Ovary (tissue), 10 donors: ENCODE measurements around the gene FAM237B. TPM values are rescaled to one million over a fixed set of nuclear protein-coding genes. Genes with fewer than 3 reads are reported as not detected.
"Not testable (repeated sequence)": the region's sequence is repeated elsewhere in the genome, so short reads cannot be mapped to it uniquely, and the experiment has no call there.

Source experiments
- DNase-seq, 5 donors: peaks; one replicate each; pipeline ENCODE4 v3.0.0-alpha.2; 2019 to 2020
- H3K27ac ChIP-seq, 2 donors: fragments of 200-600 bp; one replicate each; pipeline versions ENCODE4 v1.5.1 to v1.8.0; 2019 to 2022
- H3K27me3 ChIP-seq: fragments of 200-600 bp; one replicate; pipeline ENCODE4 v1.8.0; 2022
- H3K36me3 ChIP-seq: fragments of 200-600 bp; sonication (generic); one replicate; pipeline ENCODE4 v1.5.1; 2019
- H3K4me1 ChIP-seq: one replicate; pipeline ENCODE4 v1.8.1; 2013; ENCODE audit warnings: mild to moderate bottlenecking, moderate library complexity; ENCODE audit not compliant: insufficient read depth
- H3K4me3 ChIP-seq: fragments of 200-600 bp; sonication (generic); one replicate; pipeline ENCODE4 v1.5.1; 2017
- H3K9me3 ChIP-seq, 2 donors: fragments of 200-600 bp in 1 of 2; sonication (generic) in 1 of 2; one replicate each; pipeline versions ENCODE4 v1.5.1 to v1.8.1; 2013 to 2019; ENCODE audit warnings: mild to moderate bottlenecking in 1 of 2, moderate library complexity in 1 of 2
- EP300 ChIP-seq: sonication (generic); formaldehyde crosslinking; IDR thresholded peaks from one replicate; pipeline ENCODE4 v1.6.1; 2017; ENCODE audit warnings: antibody characterized with exemption
- POLR2A ChIP-seq: fragments of 450-650 bp; IDR thresholded peaks from one replicate; pipeline ENCODE4 v1.6.1; 2017; ENCODE audit warnings: antibody characterized with exemption, mild to moderate bottlenecking, moderate library complexity
- WGBS, 3 donors: extraction: QIAGEN DNeasy Blood & Tissue Kit in 1 of 3; methylation state at CpG; one replicate each; pipeline versions ENCODE4 v1.1.5 to v1.1.7; 2013 to 2017; 5-methylcytosine and 5-hydroxymethylcytosine counted together
- intact Hi-C, 4 donors: fragments of 100-400 bp; cut with DNase I; formaldehyde crosslinking; loops; one replicate each; pipeline versions ENCODE4 v1.11.0 to v1.15.1; 2022 to 2023
- long read RNA-seq, 3 donors: library from polyadenylated mRNA in 2 of 3; unstranded in 2 of 3; transcript quantifications; one replicate each; pipeline ENCODE4 v2.0.0 and lab custom pipeline, GENCODE V29; 2021 to 2026
- polyA plus RNA-seq, 2 donors: library from polyadenylated mRNA; stranded (reverse); fragments of 200-250 nt in 1 of 2; fragments of 350-450 nt in 1 of 2; fragmentation: Illumina TruSeq in 1 of 2; extraction: RNeasy Lipid Tissue Mini Kit (QIAGEN cat#74804) in 1 of 2; gene quantifications; one replicate each; pipeline ENCODE4 v1.2.3, GENCODE V29; 2013 to 2014
- total RNA-seq, 7 donors: library from RNA; depleted of rRNA in 2 of 7; stranded (reverse); fragments of >200 nt in 2 of 7; fragmentation: NEBNext Ultra II Directional in 3 of 7; extraction: Animal tissue kit (Norgen Biotek cat#: 25700) in 3 of 7; gene quantifications; one replicate each; pipeline versions ENCODE4 v1.1.0 to v1.2.4, GENCODE V29; 2016 to 2023
- TF ChIP-seq, protein P1 (sequence below), 3 donors: fragments of 450-650 bp in 2 of 3; fragments of 200-600 bp in 1 of 3; IDR thresholded peaks; one replicate each; pipeline versions ENCODE4 v1.5.1 to v1.8.0; 2016 to 2022; ENCODE audit warnings: antibody characterized with exemption in 3 of 3, mild to moderate bottlenecking in 1 of 3
- donor health status: DM: no; HTN: no; CAD: no; lungs with moderate emphysema.
- donor health status: DM: no; HTN: no; CAD: no.
- donor health status: Bipolar disorder and iron deficiency.
- donor health status: DM: yes; HTN: yes; CAD: no.
- donor health status: DM: no; HTN: no; CAD: no.
- donor health status: DM: yes; HTN: yes; CAD: no.

Gene FAM237B
- total RNA-seq: not detected
- not detected for polyA plus RNA-seq
- long read RNA-seq, donor 1: 0 reads
- long read RNA-seq, donor 2: 0 reads
- long read RNA-seq, donor 3: 0 reads

DNA sequence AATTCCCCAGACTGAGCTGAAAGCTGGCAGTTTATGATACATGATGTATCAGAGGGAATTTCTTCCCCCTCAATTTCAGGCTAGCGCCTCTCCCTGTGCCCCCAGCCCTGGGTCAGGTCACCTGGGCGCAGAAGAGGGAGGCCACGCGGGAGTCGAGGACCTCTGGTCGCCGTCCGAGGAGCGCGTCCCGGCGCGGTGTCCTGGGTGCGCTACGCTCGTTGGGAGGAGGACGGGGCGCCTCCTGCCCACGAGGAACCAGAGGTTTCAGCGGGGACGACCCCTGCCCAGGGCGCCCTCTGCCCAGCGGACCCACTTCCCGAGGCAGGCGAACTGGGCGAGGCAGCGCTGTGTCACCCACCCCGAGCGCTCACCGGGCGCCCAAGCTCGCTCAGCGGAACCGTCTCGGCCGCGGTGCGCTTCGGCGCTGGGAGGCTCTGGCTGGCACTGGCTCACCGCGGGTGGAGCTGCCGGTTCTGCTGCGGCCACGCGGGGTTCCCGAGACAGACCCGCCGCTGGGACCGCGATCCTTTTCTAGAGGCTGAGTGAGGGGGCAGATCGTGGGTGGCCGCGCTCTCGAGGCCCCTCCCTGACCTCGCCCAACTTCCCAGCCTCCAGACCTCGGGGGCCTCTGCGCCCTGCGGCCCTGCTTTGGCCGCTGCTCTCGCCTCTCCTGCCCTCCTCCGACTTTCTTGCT is at the start of gene FAM237B:
Gene FAM237B (minus strand): TSS at position 504 of the 694 bp plus-strand sequence. CDS start 1,556 bp downstream, outside the sequence.
- TF ChIP-seq EP300 (no peak), POLR2A (no peak)
- TF ChIP-seq, protein P1, sequence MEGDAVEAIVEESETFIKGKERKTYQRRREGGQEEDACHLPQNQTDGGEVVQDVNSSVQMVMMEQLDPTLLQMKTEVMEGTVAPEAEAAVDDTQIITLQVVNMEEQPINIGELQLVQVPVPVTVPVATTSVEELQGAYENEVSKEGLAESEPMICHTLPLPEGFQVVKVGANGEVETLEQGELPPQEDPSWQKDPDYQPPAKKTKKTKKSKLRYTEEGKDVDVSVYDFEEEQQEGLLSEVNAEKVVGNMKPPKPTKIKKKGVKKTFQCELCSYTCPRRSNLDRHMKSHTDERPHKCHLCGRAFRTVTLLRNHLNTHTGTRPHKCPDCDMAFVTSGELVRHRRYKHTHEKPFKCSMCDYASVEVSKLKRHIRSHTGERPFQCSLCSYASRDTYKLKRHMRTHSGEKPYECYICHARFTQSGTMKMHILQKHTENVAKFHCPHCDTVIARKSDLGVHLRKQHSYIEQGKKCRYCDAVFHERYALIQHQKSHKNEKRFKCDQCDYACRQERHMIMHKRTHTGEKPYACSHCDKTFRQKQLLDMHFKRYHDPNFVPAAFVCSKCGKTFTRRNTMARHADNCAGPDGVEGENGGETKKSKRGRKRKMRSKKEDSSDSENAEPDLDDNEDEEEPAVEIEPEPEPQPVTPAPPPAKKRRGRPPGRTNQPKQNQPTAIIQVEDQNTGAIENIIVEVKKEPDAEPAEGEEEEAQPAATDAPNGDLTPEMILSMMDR (IDR thresholded peaks at IDR 0.05): no peak
- Histone ChIP-seq H3K27ac (no peak within 1 kb of the TSS), H3K36me3 (no peaks in the 10 kb centered on the region), H3K9me3 (no peaks in the 10 kb centered on the region), H3K4me1 (peaks cover 4% of the 10 kb centered on the region), H3K27me3 (no peaks in the 10 kb centered on the region), H3K4me3 (no peak within 1 kb of the TSS)
- peak in 1 of 5 donors; percentile 37 for DNase-seq
- 1 to 3% (median 1%) methylated on average over 42 to 62 of the region's 62 CpGs for WGBS, 3 donors
- intact Hi-C loops: no loop called here

DNA sequence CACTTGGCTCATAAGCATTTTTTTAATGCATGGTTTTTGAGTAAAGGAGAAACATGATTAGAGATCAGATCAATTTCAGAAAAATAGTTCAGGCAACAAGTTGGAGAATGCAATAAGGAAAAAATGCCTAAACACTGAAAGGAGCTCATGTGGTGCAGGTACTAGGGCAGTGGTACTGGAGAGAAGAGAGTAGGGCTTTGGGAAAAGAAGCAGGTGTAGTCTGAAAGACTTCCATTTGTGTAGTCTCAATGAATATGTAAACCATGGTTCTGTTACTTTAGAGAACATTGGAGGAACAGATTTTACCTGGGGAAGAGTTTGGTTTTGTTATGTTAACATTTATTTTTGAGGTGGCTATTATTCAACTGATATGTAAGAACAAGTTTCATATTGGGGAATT is 30.9 kb upstream of the FAM237B start:
- no peaks in the 10 kb centered on the region for H3K27me3 ChIP-seq

DNA sequence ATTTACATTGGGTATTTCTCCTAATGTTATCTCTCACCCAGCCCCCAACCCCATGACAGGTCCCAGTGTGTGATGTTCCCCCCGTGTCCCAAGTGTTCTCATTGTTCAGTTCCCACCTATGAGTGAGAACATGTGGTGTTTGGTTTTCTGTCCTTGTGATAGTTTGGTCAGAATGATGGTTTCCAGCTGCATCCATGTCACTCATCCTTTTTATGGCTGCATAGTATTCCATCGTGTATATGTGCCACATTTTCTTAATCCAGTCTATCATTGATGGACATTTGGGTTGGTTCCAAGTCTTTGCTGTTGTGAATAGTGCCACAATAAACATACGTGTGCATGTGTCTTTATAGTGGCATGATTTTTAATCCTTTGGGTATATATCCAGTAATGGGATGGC is 28.9 kb upstream of the FAM237B start:
- DNase-seq, H3K4me3 ChIP-seq, intact Hi-C loops, H3K27ac ChIP-seq, H3K4me1 ChIP-seq, H3K9me3 ChIP-seq, H3K27me3 ChIP-seq, H3K36me3 ChIP-seq: not testable (repeated sequence)
- 92 to 94% (median 94%) methylated on average over 3 of the region's 3 CpGs for WGBS, 3 donors

More for the DNA sequence above, 30.9 kb upstream of the FAM237B start:
- no peak overlapping the region for H3K4me3 ChIP-seq
- no peak overlapping the region for H3K27ac ChIP-seq
- intact Hi-C loops: no loop called here
- no peaks in the 10 kb centered on the region for H3K9me3 ChIP-seq
- TF ChIP-seq, protein P1 (IDR thresholded peaks at IDR 0.05): no peak
- no peak for TF ChIP-seq EP300
- no peaks in the 10 kb centered on the region for H3K36me3 ChIP-seq
- peaks cover 4% of the 10 kb centered on the region for H3K4me1 ChIP-seq
- no peak for DNase-seq

DNA sequence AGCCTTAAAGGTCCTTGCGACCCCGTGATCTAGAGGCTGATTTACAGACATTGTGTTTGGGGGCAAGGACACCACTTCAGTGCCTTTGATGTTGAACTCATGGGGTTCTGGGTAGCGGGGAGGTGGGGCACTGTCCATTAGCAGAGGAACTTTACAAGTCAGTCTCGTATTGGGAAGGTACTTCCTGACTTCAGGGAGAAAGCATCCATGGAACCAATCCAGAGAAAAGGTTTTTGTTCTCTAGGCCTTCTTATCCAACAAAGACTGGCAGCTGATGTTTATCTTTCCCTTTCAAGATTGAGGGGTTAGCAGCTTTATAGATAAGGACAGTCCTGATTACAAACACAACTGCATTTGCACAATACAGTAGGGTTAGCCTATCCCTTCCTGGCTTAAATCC is 28.2 kb upstream of the FAM237B start:
- H3K4me1 ChIP-seq: peaks cover 4% of the 10 kb centered on the region
- no peak for DNase-seq
- H3K9me3 ChIP-seq: no peaks in the 10 kb centered on the region
- 85 to 89% (median 87%) methylated on average over 4 of the region's 4 CpGs for WGBS, 3 donors
- no peak overlapping the region for H3K27ac ChIP-seq
- H3K4me3 ChIP-seq: no peak overlapping the region
- H3K27me3 ChIP-seq: no peaks in the 10 kb centered on the region
- H3K36me3 ChIP-seq: no peaks in the 10 kb centered on the region
- intact Hi-C loops: no loop called here
- TF ChIP-seq, protein P1 (IDR thresholded peaks at IDR 0.05): no peak
- TF ChIP-seq EP300 (no peak), POLR2A (no peak)

DNA sequence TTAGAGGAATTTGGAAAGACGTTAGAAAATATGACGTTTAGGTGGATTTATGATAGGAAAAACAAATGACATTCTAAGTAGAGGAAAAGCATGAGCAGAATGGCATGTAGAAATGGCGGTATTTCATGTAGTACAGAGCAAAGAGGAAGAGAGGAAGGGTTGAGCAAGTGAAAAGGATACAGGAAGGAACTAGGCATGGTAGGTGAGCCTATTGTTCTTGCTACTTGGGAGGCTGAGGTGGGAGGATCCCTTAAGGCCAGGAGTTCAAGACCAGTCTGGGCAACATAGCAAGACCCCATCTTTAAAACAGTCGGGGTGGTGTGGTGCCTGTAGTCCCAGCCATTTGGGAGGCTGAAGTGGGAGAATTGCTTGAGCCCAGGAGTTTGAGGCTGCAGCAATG is 26.7 kb upstream of the FAM237B start:
- Histone ChIP-seq H3K36me3 (no peaks in the 10 kb centered on the region), H3K9me3 (no peaks in the 10 kb centered on the region), H3K27me3 (no peaks in the 10 kb centered on the region), H3K4me3 (no peak overlapping the region), H3K27ac (no peak overlapping the region), H3K4me1 (peaks cover 4% of the 10 kb centered on the region)
- intact Hi-C loops: no loop called here
- DNase-seq: no peak
- TF ChIP-seq POLR2A: no peak
- no peak for TF ChIP-seq EP300
- 68 to 70% (median 69%) methylated on average over 4 of the region's 4 CpGs for WGBS, 3 donors
